Hematopoietic multipotent progenitor cell treated with erythropoietin and hydrocortisone succinate and interleukin-3 and kit ligand, for 8 days (in vitro differentiated cells): ENCODE results near the gene SLC16A7.
"Not testable (repeated sequence)": the region's sequence is repeated elsewhere in the genome, so short reads cannot be mapped to it uniquely, and the experiment has no call there.

Experiments used
- DNase-seq: peaks from one replicate; pipeline ENCODE4 v3.0.0-alpha.2; 2015

The SLC16A7 gene

GRCh38 chr12:59595883-59596540 lies at the start of gene SLC16A7:
SLC16A7 (plus strand) TSS chr12:59596029; CDS start chr12:59704802, 108,773 bp downstream.
- DNase-seq = peak; percentile 92

- DNase-seq = no peak
Observed at GRCh38 chr12:59548930-59549329, 46.9 kb upstream of the SLC16A7 start.

- DNase-seq = no peak
Observed at GRCh38 chr12:59559696-59560095, 36.1 kb upstream of the SLC16A7 start.

- DNase-seq = no peak
Observed at GRCh38 chr12:59570145-59570544, 25.7 kb upstream of the SLC16A7 start.

GRCh38 chr12:59574406-59574805 lies 21.4 kb upstream of the SLC16A7 start:
- no peak for DNase-seq

- DNase-seq = no peak
Observed at GRCh38 chr12:59575826-59576225, 20.0 kb upstream of the SLC16A7 start.

GRCh38 chr12:59578254-59578653 lies 17.6 kb upstream of the SLC16A7 start:
- DNase-seq = no peak

- DNase-seq = no peak
Observed at GRCh38 chr12:59579631-59580030, 16.2 kb upstream of the SLC16A7 start.

- no peak for DNase-seq
Observed at GRCh38 chr12:59580050-59580449, 15.8 kb upstream of the SLC16A7 start.

GRCh38 chr12:59583003-59583712 lies 12.7 kb upstream of the SLC16A7 start:
- no peak for DNase-seq

- no peak for DNase-seq
Observed at GRCh38 chr12:59587710-59588109, 8.1 kb upstream of the SLC16A7 start.

GRCh38 chr12:59593761-59594160 lies 2.1 kb upstream of the SLC16A7 start:
- DNase-seq = no peak

GRCh38 chr12:59594943-59595500 lies 807 bp upstream of the SLC16A7 start:
- DNase-seq = peak; percentile 21

- DNase-seq = no peak
Observed at GRCh38 chr12:59595565-59595882, 305 bp upstream of the SLC16A7 start.

GRCh38 chr12:59597385-59597781 lies 1.6 kb downstream of the SLC16A7 start:
- DNase-seq = peak; percentile 76

- peak; percentile 59 for DNase-seq
Observed at GRCh38 chr12:59600171-59600570, 4.3 kb downstream of the SLC16A7 start.

GRCh38 chr12:59603754-59604153 lies 7.9 kb downstream of the SLC16A7 start:
- no peak for DNase-seq

- DNase-seq = not testable (repeated sequence)
Observed at GRCh38 chr12:59612823-59613434, 17.1 kb downstream of the SLC16A7 start.

- peak; percentile 26 for DNase-seq
Observed at GRCh38 chr12:59615392-59616165, 19.8 kb downstream of the SLC16A7 start.

GRCh38 chr12:59619461-59620240 lies 23.8 kb downstream of the SLC16A7 start:
- no peak for DNase-seq

GRCh38 chr12:59620326-59620725 lies 24.5 kb downstream of the SLC16A7 start:
- no peak for DNase-seq

GRCh38 chr12:59624732-59625460 lies 29.1 kb downstream of the SLC16A7 start:
- no peak for DNase-seq
